Peyer's patch (tissue), 4 donors: ENCODE results near the gene WDR7.

ENCODE experiments used
- CTCF ChIP-seq, 6 experiments: fragments of 450-650 bp in 4 of 6; fragments of 200-600 bp in 2 of 6; sonication (generic) in 1 of 6; IDR thresholded peaks; one replicate each; pipeline ENCODE4 v1.5.1; 2017 to 2019; ENCODE audit warnings: antibody characterized with exemption in 6 of 6, mild to moderate bottlenecking in 3 of 6, moderate library complexity in 1 of 6
- POLR2A ChIP-seq, 2 donors: fragments of 450-650 bp; IDR thresholded peaks; one replicate each; pipeline ENCODE4 v1.5.1; 2017; ENCODE audit warnings: antibody characterized with exemption in 2 of 2, mild to moderate bottlenecking in 2 of 2, moderate library complexity in 2 of 2

- TF ChIP-seq CTCF (IDR thresholded peaks at IDR 0.05) (no peak), POLR2A (IDR thresholded peaks at IDR 0.05) (no peak)
These were observed 27.8 kb downstream of the WDR7 start for GRCh38 chr18:56678836-56679565.
